CD4-positive, alpha-beta T cell treated with Interleukin-17A for 4 hours (primary cell): ENCODE data around the gene ZBTB18.
"Not testable (repeated sequence)": the region's sequence is repeated elsewhere in the genome, so short reads cannot be mapped to it uniquely, and the experiment has no call there.

Experiments
- DNase-seq: peaks from one replicate; pipeline ENCODE4 v3.0.0-alpha.2; 2020; ENCODE audit warnings: mixed read lengths

The ZBTB18 gene

GRCh38 chr1:244042293-244042692 lies 8.8 kb upstream of the ZBTB18 start:
- no peak for DNase-seq

- DNase-seq = no peak
Observed at GRCh38 chr1:244044423-244044822, 6.7 kb upstream of the ZBTB18 start.

- DNase-seq = not testable (repeated sequence)
Observed at GRCh38 chr1:244046254-244046653, 4.8 kb upstream of the ZBTB18 start.

GRCh38 chr1:244046907-244047611 lies 4.0 kb upstream of the ZBTB18 start:
- peak; percentile 24 for DNase-seq

GRCh38 chr1:244047621-244048255 lies 3.3 kb upstream of the ZBTB18 start:
- peak; percentile 74 for DNase-seq

- DNase-seq = peak; percentile 98
Observed at GRCh38 chr1:244048256-244049161, 2.6 kb upstream of the ZBTB18 start.

- peak; percentile 73 for DNase-seq
Observed at GRCh38 chr1:244049162-244050013, 1.7 kb upstream of the ZBTB18 start.

GRCh38 chr1:244050014-244050834 lies 859 bp upstream of the ZBTB18 start:
- DNase-seq = peak; percentile 23

GRCh38 chr1:244052016-244052727 lies 1.1 kb downstream of the ZBTB18 start:
- no peak for DNase-seq

GRCh38 chr1:244052728-244053312 lies 1.7 kb downstream of the ZBTB18 start:
- DNase-seq = no peak

- no peak for DNase-seq
Observed at GRCh38 chr1:244053831-244054230, 2.7 kb downstream of the ZBTB18 start.

GRCh38 chr1:244054247-244054923 lies 3.3 kb downstream of the ZBTB18 start:
- no peak for DNase-seq

- DNase-seq = no peak
Observed at GRCh38 chr1:244054924-244055263, 3.8 kb downstream of the ZBTB18 start.

- DNase-seq = no peak
Observed at GRCh38 chr1:244056577-244056976, 5.5 kb downstream of the ZBTB18 start.

- DNase-seq = no peak
Observed at GRCh38 chr1:244057474-244058385, 6.6 kb downstream of the ZBTB18 start.

- DNase-seq = no peak
Observed at GRCh38 chr1:244060117-244060516, 9.0 kb downstream of the ZBTB18 start.

- DNase-seq = no peak
Observed at GRCh38 chr1:244060686-244061085, 9.6 kb downstream of the ZBTB18 start.

GRCh38 chr1:244062156-244062725 lies 11.2 kb downstream of the ZBTB18 start:
- no peak for DNase-seq

GRCh38 chr1:244063498-244063897 lies 12.4 kb downstream of the ZBTB18 start:
- DNase-seq = no peak
